ENCODE data around the gene CLTC. TPM values are rescaled to one million over a fixed set of nuclear protein-coding genes. Genes with fewer than 3 reads are reported as not detected.

The CLTC gene
- total and polyA plus RNA-seq, 2 experiments from 2014 or later = 98.5 to 342 TPM

DNA sequence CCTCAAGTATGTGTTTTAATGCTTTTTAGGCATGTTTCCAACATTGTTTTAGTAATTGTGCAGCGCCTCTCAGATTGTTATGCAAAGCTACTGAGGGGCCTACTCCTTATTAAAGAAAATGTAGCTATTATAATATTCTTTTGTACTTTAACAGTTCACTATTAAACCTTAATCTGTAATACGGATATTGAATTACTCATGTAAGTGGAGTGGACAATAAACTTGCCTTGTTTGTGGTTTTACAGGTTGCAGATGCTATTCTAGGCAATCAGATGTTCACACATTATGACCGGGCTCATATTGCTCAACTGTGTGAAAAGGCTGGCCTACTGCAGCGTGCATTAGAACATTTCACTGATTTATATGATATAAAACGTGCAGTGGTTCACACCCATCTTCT lies 46.5 kb downstream of the CLTC start:
- H3K27me3 ChIP-seq = no peaks in the 10 kb centered on the region
- 92% methylated on average over 5 of the region's 5 CpGs for WGBS (ENCODE audit: low lambda C conversion rate, missing lambda C conversion rate)
- no peak overlapping the region for H2AFZ ChIP-seq
- peaks cover 8% of the 10 kb centered on the region for H3K4me1 ChIP-seq (ENCODE audit: insufficient read depth)
- peaks cover 11% of the 10 kb centered on the region for H3K36me3 ChIP-seq (replicated peaks; ENCODE audit: insufficient read depth, low read depth)
- peaks cover 46% of the 10 kb centered on the region for H3K79me2 ChIP-seq
- no peak overlapping the region for H3K4me2 ChIP-seq
- TF ChIP-seq EZH2phosphoT487 (IDR thresholded peaks at IDR 0.05; ENCODE audit: low read depth, severe bottlenecking, unreplicated experiment) (no peak), EZH2 (IDR thresholded peaks at IDR 0.05; ENCODE audit: borderline replicate concordance) (no peak)
- TF ChIP-seq, protein P1, sequence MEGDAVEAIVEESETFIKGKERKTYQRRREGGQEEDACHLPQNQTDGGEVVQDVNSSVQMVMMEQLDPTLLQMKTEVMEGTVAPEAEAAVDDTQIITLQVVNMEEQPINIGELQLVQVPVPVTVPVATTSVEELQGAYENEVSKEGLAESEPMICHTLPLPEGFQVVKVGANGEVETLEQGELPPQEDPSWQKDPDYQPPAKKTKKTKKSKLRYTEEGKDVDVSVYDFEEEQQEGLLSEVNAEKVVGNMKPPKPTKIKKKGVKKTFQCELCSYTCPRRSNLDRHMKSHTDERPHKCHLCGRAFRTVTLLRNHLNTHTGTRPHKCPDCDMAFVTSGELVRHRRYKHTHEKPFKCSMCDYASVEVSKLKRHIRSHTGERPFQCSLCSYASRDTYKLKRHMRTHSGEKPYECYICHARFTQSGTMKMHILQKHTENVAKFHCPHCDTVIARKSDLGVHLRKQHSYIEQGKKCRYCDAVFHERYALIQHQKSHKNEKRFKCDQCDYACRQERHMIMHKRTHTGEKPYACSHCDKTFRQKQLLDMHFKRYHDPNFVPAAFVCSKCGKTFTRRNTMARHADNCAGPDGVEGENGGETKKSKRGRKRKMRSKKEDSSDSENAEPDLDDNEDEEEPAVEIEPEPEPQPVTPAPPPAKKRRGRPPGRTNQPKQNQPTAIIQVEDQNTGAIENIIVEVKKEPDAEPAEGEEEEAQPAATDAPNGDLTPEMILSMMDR (IDR thresholded peaks at IDR 0.05; ENCODE audit: poor library complexity) = no peak
- H3K27ac ChIP-seq = no peak overlapping the region
- peaks cover 14% of the 10 kb centered on the region for H4K20me1 ChIP-seq (ENCODE audit: insufficient read depth, poor library complexity, severe bottlenecking)
- no peaks in the 10 kb centered on the region for H3K9me3 ChIP-seq (ENCODE audit: low read depth)
- H3K4me3 ChIP-seq = no peak overlapping the region
- no peaks in the 10 kb centered on the region for H3K9me2 ChIP-seq (replicated peaks; ENCODE audit: insufficient read depth)
- DNase-seq (ENCODE audit: low spot score) = no peak

DNA sequence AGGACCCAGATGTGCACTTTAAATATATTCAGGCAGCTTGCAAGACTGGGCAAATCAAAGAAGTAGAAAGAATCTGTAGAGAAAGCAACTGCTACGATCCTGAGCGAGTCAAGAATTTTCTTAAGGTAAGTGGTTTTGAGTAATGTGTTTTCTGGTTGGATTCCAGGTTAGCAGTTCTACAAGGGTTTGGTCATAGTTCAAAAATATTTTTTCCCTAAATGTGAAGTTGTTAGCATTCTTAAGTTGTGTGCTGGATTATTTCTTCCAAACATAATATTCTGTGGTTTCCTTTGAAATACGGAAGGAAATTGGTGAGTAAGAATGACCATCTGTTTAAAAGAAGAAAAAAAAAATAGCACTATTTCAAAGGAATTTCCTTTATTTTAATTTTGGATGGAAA lies 49.1 kb downstream of the CLTC start:
- Histone ChIP-seq H3K79me2 (peaks cover 47% of the 10 kb centered on the region), H2AFZ (no peak overlapping the region), H3K9me3 (ENCODE audit: low read depth) (no peaks in the 10 kb centered on the region), H3K27ac (peak overlapping the region; percentile 3), H3K27me3 (no peaks in the 10 kb centered on the region), H3K9me2 (replicated peaks; ENCODE audit: insufficient read depth) (no peaks in the 10 kb centered on the region), H3K4me3 (no peak overlapping the region), H3K4me1 (ENCODE audit: insufficient read depth) (peaks cover 8% of the 10 kb centered on the region), H4K20me1 (ENCODE audit: insufficient read depth, poor library complexity, severe bottlenecking) (peaks cover 14% of the 10 kb centered on the region), H3K36me3 (replicated peaks; ENCODE audit: insufficient read depth, low read depth) (peaks cover 11% of the 10 kb centered on the region), H3K4me2 (no peak overlapping the region)
- TF ChIP-seq EZH2phosphoT487 (IDR thresholded peaks at IDR 0.05; ENCODE audit: low read depth, severe bottlenecking, unreplicated experiment) (no peak), EZH2 (IDR thresholded peaks at IDR 0.05; ENCODE audit: borderline replicate concordance) (no peak)
- TF ChIP-seq, protein P1 (IDR thresholded peaks at IDR 0.05; ENCODE audit: poor library complexity) = no peak
- DNase-seq (ENCODE audit: low spot score) = no peak
- 69% methylated on average over 3 of the region's 3 CpGs for WGBS (ENCODE audit: low lambda C conversion rate, missing lambda C conversion rate)

DNA sequence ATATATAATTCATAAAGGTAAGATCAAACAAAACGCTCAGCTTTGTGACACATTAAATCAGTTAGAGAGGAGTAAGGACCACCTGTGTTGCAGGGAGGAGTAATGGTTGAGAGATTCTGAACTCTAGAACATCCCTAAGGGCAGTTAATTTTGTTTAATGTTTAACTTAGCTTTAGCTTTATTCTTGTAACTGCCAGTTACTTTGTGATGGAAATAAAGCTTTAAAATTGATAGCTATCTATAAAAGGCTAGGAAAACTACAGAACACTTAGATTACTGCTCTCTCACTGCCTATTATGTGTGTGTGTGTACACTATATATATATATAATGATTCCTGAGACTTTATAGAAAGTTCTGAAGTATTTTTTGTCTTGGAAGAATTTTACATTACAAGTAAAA lies 49.7 kb downstream of the CLTC start:
- Histone ChIP-seq H3K27ac (peak overlapping the region; percentile 13), H2AFZ (no peak overlapping the region), H4K20me1 (ENCODE audit: insufficient read depth, poor library complexity, severe bottlenecking) (peaks cover 14% of the 10 kb centered on the region), H3K36me3 (replicated peaks; ENCODE audit: insufficient read depth, low read depth) (peaks cover 11% of the 10 kb centered on the region), H3K4me1 (ENCODE audit: insufficient read depth) (peaks cover 8% of the 10 kb centered on the region), H3K4me3 (no peak overlapping the region), H3K9me2 (replicated peaks; ENCODE audit: insufficient read depth) (no peaks in the 10 kb centered on the region), H3K79me2 (peaks cover 42% of the 10 kb centered on the region), H3K4me2 (no peak overlapping the region), H3K9me3 (ENCODE audit: low read depth) (no peaks in the 10 kb centered on the region), H3K27me3 (no peaks in the 10 kb centered on the region)
- DNase-seq (ENCODE audit: low spot score) = no peak
- 49% methylated on average over 1 of the region's 1 CpG for WGBS (ENCODE audit: low lambda C conversion rate, missing lambda C conversion rate)
- TF ChIP-seq, protein P1 (IDR thresholded peaks at IDR 0.05; ENCODE audit: poor library complexity) = no peak
- TF ChIP-seq EZH2 (IDR thresholded peaks at IDR 0.05; ENCODE audit: borderline replicate concordance) (no peak), EZH2phosphoT487 (IDR thresholded peaks at IDR 0.05; ENCODE audit: low read depth, severe bottlenecking, unreplicated experiment) (no peak)

DNA sequence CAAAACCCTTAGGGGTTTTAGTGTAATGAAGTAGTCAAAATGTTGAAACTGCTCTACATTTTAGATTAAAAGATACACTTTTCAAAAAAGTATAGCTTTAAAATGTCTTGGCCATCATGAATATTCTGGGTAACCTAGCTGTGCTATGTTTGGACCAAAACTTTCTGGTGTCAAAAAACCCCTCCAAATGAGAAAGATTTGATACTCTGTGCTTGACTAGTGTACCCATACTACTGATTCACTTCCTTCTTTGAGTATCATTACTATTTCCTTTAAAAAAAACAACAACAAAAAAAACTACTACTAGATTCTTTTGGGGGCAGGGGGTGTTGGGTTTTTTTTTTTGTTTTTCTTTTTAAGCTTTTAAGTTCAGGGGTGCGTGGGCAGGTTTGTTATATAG lies 50.2 kb downstream of the CLTC start:
- WGBS (ENCODE audit: low lambda C conversion rate, missing lambda C conversion rate) = 100% methylated on average over 1 of the region's 1 CpG
- Histone ChIP-seq H3K36me3 (replicated peaks; ENCODE audit: insufficient read depth, low read depth) (peaks cover 11% of the 10 kb centered on the region), H3K79me2 (peaks cover 45% of the 10 kb centered on the region)

More for the DNA sequence above, 50.2 kb downstream of the CLTC start:
- Histone ChIP-seq H2AFZ (no peak overlapping the region), H3K4me3 (no peak overlapping the region), H3K4me1 (ENCODE audit: insufficient read depth) (peaks cover 8% of the 10 kb centered on the region), H3K27me3 (no peaks in the 10 kb centered on the region), H3K9me3 (ENCODE audit: low read depth) (no peaks in the 10 kb centered on the region), H3K4me2 (no peak overlapping the region), H3K9me2 (replicated peaks; ENCODE audit: insufficient read depth) (no peaks in the 10 kb centered on the region), H3K27ac (peak overlapping the region; percentile 13), H4K20me1 (ENCODE audit: insufficient read depth, poor library complexity, severe bottlenecking) (peaks cover 14% of the 10 kb centered on the region)
- no peak for DNase-seq (ENCODE audit: low spot score)
- TF ChIP-seq, protein P1 (IDR thresholded peaks at IDR 0.05; ENCODE audit: poor library complexity) = no peak
- TF ChIP-seq EZH2 (IDR thresholded peaks at IDR 0.05; ENCODE audit: borderline replicate concordance) (no peak), EZH2phosphoT487 (IDR thresholded peaks at IDR 0.05; ENCODE audit: low read depth, severe bottlenecking, unreplicated experiment) (no peak)

All from hepatocyte (in vitro differentiated cells).